Pancreas (tissue), 10 donors: Measurements from ENCODE around the gene ACVR1C. TPM values are rescaled to one million over a fixed set of nuclear protein-coding genes. Genes with fewer than 3 reads are reported as not detected.

Source experiments
- ATAC-seq, 4 donors: fragments of 200-7000 bp; cut with Tn5 transposase; one replicate each; pipeline versions ENCODE4 v1.8.0 to v1.9.1; 2020; ENCODE audit warnings: mild to moderate bottlenecking in 4 of 4, moderate library complexity in 4 of 4
- DNase-seq, 6 donors: peaks; one replicate each; pipeline ENCODE4 v3.0.0-alpha.2; 2020
- FAIRE-seq: peaks from 2 replicates; lab custom pipeline; 2012; peaks lifted over from hg19 to GRCh38; lab: Jason Lieb, UNC
- H3K27ac ChIP-seq, 4 donors: fragments of 200-600 bp; sonication (generic); 1 replicate in 3 of 4; 2 replicates in 1 of 4; pipeline versions ENCODE4 v1.5.0 to v1.8.0; 2020
- H3K27me3 ChIP-seq, 4 donors: fragments of 200-600 bp; one replicate each; pipeline ENCODE4 v1.8.0; 2021
- H3K36me3 ChIP-seq, 3 donors: fragments of 200-600 bp; sonication (generic) in 1 of 3; one replicate each; pipeline versions ENCODE4 v1.5.0 to v1.8.0; 2020 to 2021
- H3K4me1 ChIP-seq, 3 donors: fragments of 200-600 bp; one replicate each; pipeline ENCODE4 v1.8.0; 2021
- H3K4me3 ChIP-seq, 4 donors: fragments of 200-600 bp; sonication (generic) in 2 of 4; one replicate each; pipeline versions ENCODE4 v1.5.0 to v1.8.0; 2020 to 2021
- H3K9me3 ChIP-seq, 4 donors: fragments of 200-600 bp; one replicate each; pipeline ENCODE4 v1.8.0; 2021
- CTCF ChIP-seq, 4 donors: fragments of 200-600 bp; sonication (generic) in 3 of 4; IDR thresholded peaks; one replicate each; pipeline versions ENCODE4 v1.5.0 to v1.8.0; 2021; ENCODE audit warnings: antibody characterized with exemption in 4 of 4
- WGBS, 2 donors: extraction: QIAGEN DNeasy Blood & Tissue Kit; methylation state at CpG; one replicate each; pipeline ENCODE4 v1.1.7; 2013; 5-methylcytosine and 5-hydroxymethylcytosine counted together
- intact Hi-C, 3 donors: fragments of 100-400 bp; cut with DNase I; formaldehyde crosslinking; loops; one replicate each; pipeline versions ENCODE4 v1.11.1 to v1.14.2; 2022
- polyA plus RNA-seq, 2 donors: library from polyadenylated mRNA; stranded (reverse); fragments of 200-250 nt; gene quantifications; one replicate each; pipeline ENCODE4 v1.2.3, GENCODE V29; 2013
- total RNA-seq, 6 donors: library from RNA; stranded (reverse); fragmentation: NEBNext Ultra II Directional in 4 of 6; extraction: Animal tissue kit (Norgen Biotek cat#: 25700) in 4 of 6; gene quantifications; one replicate each; pipeline versions ENCODE4 v1.2.1 to v1.2.4, GENCODE V29; 2021 to 2023
- donor health status: healthy with polysubstance abuse.
- donor health status: DM: no; HTN: no; CAD: no; lungs with moderate emphysema.
- donor health status: DM: no; HTN: no; CAD: no.
- donor health status: control.
- donor health status: control.
- donor health status: Bipolar disorder and iron deficiency.
- donor health status: DM: yes; HTN: yes; CAD: no.
- donor health status: DM: no; HTN: no; CAD: no.
- donor health status: DM: no; HTN: no; CAD: no.
- donor health status: DM: yes; HTN: yes; CAD: no.

Gene ACVR1C
- total and polyA plus RNA-seq, 8 donors = 0.46 to 2.7 (median 1.5) TPM

- no peaks in the 10 kb centered on the region for H3K27me3 ChIP-seq
- no peaks in the 10 kb centered on the region for H3K9me3 ChIP-seq
- no peaks in the 10 kb centered on the region for H3K4me1 ChIP-seq
- WGBS, 2 donors = 87 to 93% methylated on average over 3 of the region's 3 CpGs
- TF ChIP-seq CTCF (IDR thresholded peaks at IDR 0.05) = no peak
- intact Hi-C loops = no loop called here
- H3K36me3 ChIP-seq = no peaks in the 10 kb centered on the region
- ATAC-seq (no peak), FAIRE-seq (no peak), DNase-seq (no peak)
- H3K4me3 ChIP-seq = no peak overlapping the region
- no peak overlapping the region for H3K27ac ChIP-seq
These were observed 130.2 kb downstream of the ACVR1C start for GRCh38 chr2:157498483-157498882.

GRCh38 chr2:157497638-157498314, 130.9 kb downstream of the ACVR1C start:
- intact Hi-C loops = no loop called here
- WGBS, 2 donors = 23 to 25% methylated on average over 7 of the region's 7 CpGs
- H3K27ac ChIP-seq = no peak overlapping the region
- FAIRE-seq (peak; percentile 41), ATAC-seq (peak; percentile 66 to 94 (median 93)), DNase-seq (no peak)
- no peaks in the 10 kb centered on the region for H3K27me3 ChIP-seq
- H3K9me3 ChIP-seq = no peaks in the 10 kb centered on the region
- H3K36me3 ChIP-seq = no peaks in the 10 kb centered on the region
- no peaks in the 10 kb centered on the region for H3K4me1 ChIP-seq
- no peak overlapping the region for H3K4me3 ChIP-seq
- peak; percentile 13 to 50 (median 28) for TF ChIP-seq CTCF (IDR thresholded peaks at IDR 0.05)

- H3K4me3 ChIP-seq = no peak overlapping the region
- peaks cover 12 to 25% (median 19%) of the 10 kb centered on the region in 3 donors for H3K4me1 ChIP-seq
- peak; percentile 40 to 72 (median 53) for TF ChIP-seq CTCF (IDR thresholded peaks at IDR 0.05)
- H3K36me3 ChIP-seq = no peaks in the 10 kb centered on the region
- intact Hi-C loops = no loop called here
- H3K27ac ChIP-seq = no peak overlapping the region
- 12 to 14% methylated on average over 5 of the region's 5 CpGs for WGBS, 2 donors
- DNase-seq (peak; percentile 65 to 78 (median 68)), ATAC-seq (peak; percentile 65 to 80 (median 74)), FAIRE-seq (peak; percentile 41)
- no peaks in the 10 kb centered on the region for H3K27me3 ChIP-seq
- no peaks in the 10 kb centered on the region for H3K9me3 ChIP-seq
These were observed 136.4 kb downstream of the ACVR1C start for GRCh38 chr2:157492189-157492773.

- no peaks in the 10 kb centered on the region for H3K27me3 ChIP-seq
- no peak overlapping the region for H3K4me3 ChIP-seq
- WGBS, 2 donors = 50 to 62% methylated on average over 1 of the region's 1 CpG
- H3K36me3 ChIP-seq = no peaks in the 10 kb centered on the region
- no peak overlapping the region for H3K27ac ChIP-seq
- ATAC-seq (no peak), FAIRE-seq (no peak), DNase-seq (no peak)
- peaks cover 19 to 26% (median 21%) of the 10 kb centered on the region in 3 donors for H3K4me1 ChIP-seq
- H3K9me3 ChIP-seq = no peaks in the 10 kb centered on the region
- no peak for TF ChIP-seq CTCF (IDR thresholded peaks at IDR 0.05)
- intact Hi-C loops = no loop called here
These were observed 138.7 kb downstream of the ACVR1C start for GRCh38 chr2:157489983-157490382.

GRCh38 chr2:157488877-157489276, 139.8 kb downstream of the ACVR1C start:
- 10% methylated on average over 3 of the region's 3 CpGs for WGBS, 2 donors
- ATAC-seq = peak; percentile 91 to 97 (median 94)
- no peak for FAIRE-seq
- Histone ChIP-seq H3K27ac (peak overlapping the region in 2 of 4 donors; percentile 47 to 56), H3K4me3 (no peak overlapping the region), H3K27me3 (no peaks in the 10 kb centered on the region), H3K9me3 (no peaks in the 10 kb centered on the region), H3K4me1 (peaks cover 19 to 26% (median 21%) of the 10 kb centered on the region in 3 donors), H3K36me3 (no peaks in the 10 kb centered on the region)
- intact Hi-C loops = no loop called here
- DNase-seq = peak; percentile 65 to 86 (median 80)
- TF ChIP-seq CTCF (IDR thresholded peaks at IDR 0.05) = no peak
